ENCODE data around the gene SLC6A12.
"Not testable (repeated sequence)": the region's sequence is repeated elsewhere in the genome, so short reads cannot be mapped to it uniquely, and the experiment has no call there.

The SLC6A12 gene

DNA sequence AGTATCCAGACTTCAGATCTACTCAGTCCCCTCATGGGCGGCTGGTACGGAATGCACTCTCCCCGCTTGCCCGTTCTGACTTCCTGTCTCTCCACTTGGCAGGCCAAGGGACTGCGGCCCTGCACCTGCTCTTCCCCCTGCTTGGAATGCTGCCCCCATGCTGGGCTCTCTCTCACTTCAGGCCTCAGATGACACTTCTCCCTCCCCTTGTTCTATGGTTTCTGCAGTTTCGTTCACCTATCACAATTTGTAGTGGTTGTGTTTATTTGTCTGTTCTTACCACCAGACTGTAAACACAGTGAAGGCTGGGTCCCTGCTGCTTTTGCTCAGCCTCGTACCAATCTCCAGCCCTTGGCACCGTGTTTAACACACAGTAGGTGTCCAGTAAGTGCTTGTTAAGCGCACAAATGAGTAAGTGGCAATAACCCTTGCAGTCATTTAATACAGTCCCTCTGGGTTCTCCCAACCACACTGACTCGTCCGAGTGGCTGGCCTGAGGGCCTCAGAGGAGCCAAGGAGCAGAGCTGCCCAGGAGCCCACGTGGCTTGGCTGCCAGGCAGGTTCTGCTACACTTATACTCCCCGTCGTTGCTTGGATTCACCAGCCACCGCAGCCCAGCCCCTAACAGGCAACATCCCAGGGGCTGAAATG lies 11.8 kb downstream of the SLC6A12 start:
- no peak for DNase-seq (ENCODE audit: extremely low read depth in 1 of 2, low read depth in 1 of 2)

DNA sequence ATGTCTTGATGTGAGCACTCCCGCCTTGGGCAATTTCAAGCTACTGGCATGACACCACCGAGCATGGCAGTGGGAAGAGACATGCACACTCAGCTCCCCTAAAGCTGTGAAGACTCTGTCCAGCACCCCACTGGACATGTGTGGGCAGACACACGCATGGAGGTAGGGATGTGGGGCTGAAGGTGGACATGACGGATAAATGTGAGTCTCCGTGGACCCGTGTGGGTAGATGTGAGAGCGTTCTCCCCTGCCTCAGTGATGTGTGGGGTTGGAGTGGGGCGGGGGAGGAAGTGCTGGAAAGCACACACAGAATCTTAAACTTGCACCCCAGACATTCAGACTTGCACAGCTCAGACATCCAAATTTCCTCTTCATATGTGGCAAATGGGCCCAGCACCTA lies 12.6 kb downstream of the SLC6A12 start:
- DNase-seq (ENCODE audit: extremely low read depth in 1 of 2, low read depth in 1 of 2) = no peak

DNA sequence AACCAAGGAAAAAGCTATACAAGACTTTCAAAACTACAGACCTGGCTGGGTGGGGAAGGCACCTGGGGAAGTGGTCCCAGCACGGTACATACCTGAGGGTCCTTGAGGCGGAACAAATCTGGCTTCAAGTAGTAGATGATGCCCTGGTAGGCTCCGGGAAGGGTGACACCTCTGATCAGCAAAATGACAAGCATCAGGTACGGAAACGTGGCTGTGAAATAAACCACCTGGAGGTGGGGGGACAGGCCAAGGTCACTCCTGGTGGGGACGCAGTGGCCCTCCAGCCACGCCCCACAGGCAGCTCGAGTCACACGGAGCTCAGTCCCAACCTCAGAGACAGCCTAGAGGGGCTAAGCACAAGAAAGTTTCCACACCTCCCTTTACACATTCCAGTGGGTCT lies 15.3 kb downstream of the SLC6A12 start:
- no peak for DNase-seq (ENCODE audit: extremely low read depth in 1 of 2, low read depth in 1 of 2)

DNA sequence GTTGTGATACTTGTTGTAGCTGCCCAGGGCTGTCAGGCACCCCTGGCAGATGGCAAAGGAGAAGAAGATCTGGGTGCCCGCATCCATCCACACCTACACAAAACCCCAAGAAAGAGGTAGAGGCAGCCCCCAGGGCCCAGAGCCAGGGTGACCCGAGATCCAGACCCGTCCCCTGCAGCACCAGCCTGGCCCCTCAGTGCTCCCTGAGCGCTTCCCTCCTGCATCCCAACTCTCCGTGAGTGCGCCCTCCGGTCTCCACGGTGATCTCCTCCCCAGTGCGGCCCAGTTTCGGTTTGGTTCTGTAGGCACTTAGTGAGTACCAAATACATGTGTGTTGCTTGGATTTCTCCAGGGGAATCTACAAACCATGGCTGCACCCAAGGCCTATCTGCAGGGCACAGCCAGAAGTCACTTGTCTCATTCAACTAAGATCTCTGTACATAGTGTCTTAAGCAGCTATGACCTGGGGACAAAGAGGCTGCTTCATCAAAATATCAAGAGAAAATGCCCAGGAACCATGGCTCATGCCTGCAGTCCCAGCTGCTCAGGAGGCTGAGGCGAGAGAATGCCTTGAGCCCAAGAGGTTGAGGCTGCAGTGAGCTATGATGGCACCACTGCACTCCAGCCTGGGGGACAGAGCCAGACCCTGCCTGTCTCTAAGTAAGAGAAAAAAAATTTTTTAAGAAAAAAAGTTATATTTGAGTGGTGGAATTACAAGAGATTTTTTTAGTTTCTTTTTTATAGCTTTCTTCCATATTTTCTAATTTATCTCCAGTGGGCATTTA lies 15.9 kb downstream of the SLC6A12 start:
- DNase-seq (ENCODE audit: extremely low read depth in 1 of 2, low read depth in 1 of 2) = no peak

DNA sequence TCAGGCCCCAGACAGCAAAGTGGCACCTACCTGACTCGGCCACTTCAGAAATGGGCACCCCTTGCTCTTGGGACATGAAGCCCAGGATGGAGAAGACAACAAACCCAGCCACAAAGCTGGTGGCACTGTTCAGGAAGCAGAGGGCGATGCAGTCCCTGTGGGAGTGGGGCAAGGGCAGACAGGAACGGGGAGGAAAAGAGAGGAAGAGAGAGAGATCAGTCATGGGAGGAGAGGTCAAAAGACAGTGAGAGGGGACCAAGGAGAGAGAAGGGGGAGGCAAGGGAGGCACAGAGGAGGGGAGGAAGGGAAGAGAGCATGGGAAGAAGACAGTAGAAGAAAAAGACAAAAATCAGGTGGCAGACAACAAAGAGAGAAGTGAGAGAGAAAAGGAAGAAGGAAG lies 16.6 kb downstream of the SLC6A12 start:
- no peak for DNase-seq (ENCODE audit: extremely low read depth in 1 of 2, low read depth in 1 of 2)

DNA sequence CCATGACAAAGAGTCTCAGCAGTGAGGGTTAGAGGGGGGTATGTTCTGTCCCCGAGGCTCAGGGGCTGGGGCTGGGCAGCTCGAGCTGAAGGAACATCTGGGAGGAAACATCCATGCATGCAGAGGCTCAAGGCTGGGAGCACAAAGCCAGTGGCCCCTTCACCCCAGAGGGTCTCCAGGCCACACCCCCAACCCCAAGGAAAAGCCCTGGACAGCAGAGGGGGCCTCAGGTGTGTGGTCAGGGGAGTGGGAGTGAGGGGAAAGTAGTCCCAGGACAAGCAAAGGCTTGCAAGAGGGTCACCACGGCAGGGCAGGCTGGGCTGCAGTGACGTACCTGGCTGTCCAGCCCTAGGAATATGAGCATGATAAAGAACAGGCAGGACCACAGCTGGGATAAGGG lies 17.5 kb downstream of the SLC6A12 start:
- DNase-seq (ENCODE audit: extremely low read depth in 1 of 2, low read depth in 1 of 2) = no peak

DNA sequence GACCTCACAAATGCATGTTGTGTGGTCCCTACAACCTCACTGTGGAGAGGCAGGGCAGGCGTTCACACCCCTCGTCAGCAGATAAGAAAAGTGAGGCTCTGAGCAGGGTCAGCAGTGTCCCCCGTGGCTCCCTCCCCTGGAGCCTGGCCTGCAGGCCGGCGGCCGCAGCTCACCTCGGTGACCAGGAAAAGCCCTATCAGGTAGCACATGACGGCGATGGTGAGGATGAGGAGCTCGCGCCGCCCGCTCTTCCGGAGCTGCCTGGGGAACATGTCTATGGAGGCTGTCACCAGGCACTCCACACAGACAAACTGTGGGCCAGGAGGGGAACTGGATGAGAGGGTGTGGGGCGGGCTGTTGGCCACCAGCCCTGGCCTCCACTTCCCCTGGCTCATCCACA lies 18.0 kb downstream of the SLC6A12 start:
- DNase-seq (ENCODE audit: extremely low read depth in 1 of 2, low read depth in 1 of 2) = no peak

DNA sequence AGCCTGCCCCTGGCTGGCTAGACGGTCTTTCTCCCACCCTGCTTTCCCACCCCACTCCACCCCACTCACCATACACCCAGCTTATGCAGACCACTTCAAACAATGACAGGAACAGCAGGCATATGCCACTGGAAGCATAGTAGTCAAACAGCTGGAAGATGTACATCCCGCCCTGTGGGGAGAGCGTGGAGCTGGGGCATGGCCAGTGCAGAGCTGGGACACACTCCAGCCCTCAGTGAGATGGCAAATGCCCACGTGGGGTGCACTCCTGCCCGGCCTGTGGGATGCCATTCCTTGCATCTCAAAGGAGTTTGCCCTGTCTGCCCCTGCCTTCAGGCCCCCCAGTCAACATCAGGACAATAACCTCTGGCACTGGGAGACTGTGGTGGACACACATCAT lies 18.8 kb downstream of the SLC6A12 start:
- no peak for DNase-seq (ENCODE audit: extremely low read depth in 1 of 2, low read depth in 1 of 2)

DNA sequence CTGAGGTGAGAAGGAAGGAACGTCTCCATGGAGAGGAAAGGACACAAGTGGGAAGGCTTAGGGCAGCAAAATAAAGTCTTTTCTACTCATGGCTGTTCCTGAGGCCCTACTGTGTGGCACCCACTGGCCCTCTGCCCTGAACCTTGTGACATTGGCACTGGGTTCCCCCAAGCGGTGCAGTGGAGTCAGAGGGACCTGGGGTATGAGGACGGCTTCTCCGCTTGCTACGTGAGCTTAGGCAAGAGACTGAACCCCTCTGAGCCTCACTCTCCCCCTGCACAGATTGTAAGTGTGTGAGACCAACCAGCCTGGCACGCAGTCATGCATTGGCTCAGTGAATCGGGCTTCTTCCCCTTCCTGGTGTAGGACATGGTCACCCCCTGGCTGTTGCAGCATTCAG lies 19.7 kb downstream of the SLC6A12 start:
- no peak for DNase-seq (ENCODE audit: extremely low read depth in 1 of 2, low read depth in 1 of 2)

DNA sequence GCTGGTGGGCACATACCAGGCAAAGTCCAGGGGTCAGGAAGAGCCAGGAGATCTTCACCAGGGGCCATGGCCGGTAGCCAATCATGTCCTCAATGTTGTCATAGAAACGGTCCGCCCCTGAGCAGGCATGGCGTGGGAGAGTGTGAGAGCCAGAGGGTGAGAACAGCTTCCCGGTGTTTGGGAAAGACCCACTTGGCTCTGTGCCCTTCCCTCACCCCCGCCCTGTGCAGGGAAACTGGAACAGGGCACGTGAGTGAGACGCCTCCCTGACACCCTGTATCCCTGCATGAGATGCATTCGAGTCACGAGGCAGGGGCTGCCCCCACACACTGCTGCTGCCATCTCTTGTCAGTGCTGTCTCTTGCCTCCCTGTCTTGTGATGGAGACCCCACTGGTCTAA lies 20.7 kb downstream of the SLC6A12 start:
- DNase-seq (ENCODE audit: extremely low read depth in 1 of 2, low read depth in 1 of 2) = no peak

DNA sequence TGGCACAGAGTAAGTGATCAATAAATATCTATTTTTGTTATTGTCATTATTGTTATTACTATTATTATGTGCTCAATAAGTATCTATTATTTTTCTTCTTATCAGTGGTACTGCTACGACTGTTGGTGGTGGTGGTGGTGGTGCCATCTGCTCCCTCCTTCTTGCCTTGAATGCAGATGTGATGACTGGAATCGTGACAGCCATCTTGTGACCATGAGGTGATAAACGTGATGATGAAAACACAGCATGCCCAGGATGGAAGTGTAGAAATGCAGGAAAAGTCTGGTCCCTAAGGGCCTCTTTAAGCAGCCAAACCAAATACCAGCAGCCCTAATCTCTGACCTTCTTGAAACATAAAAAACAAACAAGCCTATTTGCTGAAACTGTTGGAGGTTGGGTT lies 22.4 kb downstream of the SLC6A12 start:
- DNase-seq (ENCODE audit: extremely low read depth in 1 of 2, low read depth in 1 of 2) = no peak

DNA sequence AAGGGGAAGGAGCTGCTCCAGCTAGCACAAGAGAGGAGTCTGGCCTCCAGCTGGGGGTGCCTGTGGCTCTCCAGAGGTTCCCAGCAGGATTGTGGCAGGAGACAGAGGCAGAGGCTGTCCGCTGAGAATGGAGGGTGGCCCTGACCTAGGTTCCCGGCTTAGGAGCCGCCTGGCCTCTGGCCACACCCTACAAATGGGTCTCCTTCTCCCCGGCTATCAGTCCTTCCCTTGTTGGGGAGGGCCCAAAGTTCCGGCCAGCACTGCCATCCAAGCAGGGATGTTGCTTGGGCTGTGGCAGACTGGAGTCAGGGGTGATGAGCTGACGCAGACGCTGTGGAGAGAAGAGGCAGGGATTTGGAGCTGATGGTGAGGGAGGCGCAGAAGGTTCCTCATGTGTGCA lies 23.1 kb downstream of the SLC6A12 start:
- no peak for DNase-seq (ENCODE audit: extremely low read depth in 1 of 2, low read depth in 1 of 2)

DNA sequence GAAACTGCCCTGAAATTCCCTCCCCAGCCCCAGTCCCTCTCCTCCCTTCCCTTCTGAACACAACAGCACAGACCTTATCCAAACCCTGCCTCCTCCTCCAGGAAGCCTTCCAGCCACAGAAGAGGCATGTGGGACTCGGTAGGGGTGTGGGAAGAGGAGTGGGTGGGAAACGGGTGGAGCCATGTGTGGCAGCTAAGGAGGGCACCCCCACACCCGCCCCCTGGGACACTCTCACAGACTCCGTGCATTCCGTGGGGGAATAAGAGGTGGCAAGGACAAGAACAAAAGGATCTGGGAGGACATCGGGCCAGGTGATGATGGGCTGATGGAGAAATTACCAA lies 24.4 kb downstream of the SLC6A12 start:
- DNase-seq (ENCODE audit: extremely low read depth in 1 of 2, low read depth in 1 of 2) = no peak

DNA sequence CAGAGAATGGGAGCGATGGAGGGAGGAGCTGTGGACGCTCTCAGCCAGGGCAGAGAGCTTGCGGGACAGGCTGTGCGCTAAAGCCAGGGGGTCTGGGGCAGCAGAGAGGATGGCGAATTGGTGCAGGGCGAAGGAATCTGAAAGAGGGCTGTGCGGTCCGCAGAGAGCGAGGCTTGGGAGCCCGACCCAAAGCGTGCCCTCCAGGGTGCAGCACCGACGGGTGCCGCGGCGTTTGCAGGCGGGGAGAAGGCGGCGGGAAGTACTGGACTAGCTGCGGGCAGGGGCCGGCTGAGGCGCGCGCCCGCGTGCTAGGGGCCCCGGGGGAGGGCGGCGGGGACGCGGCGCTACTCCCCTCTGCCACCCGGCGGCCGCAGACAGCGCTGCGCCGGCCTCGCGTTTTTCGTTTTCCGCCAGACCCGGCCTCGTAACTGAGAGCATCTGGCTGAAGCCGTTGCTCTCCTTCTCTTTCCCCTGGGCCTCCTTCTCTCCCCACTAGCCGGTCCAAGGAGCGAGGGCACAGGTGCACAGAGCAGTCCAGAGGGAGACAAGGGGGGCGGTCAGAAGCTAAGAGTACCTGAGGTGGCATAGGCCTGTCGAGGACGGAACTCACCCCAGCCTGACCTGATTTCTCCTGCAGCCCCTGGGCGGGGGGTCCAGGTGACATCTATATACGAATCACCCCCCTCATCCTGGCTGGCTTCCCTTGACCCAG lies 24.9 kb downstream of the SLC6A12 start:
- DNase-seq (ENCODE audit: extremely low read depth in 1 of 2, low read depth in 1 of 2) = peak in 1 of 2 donors; percentile 20

DNA sequence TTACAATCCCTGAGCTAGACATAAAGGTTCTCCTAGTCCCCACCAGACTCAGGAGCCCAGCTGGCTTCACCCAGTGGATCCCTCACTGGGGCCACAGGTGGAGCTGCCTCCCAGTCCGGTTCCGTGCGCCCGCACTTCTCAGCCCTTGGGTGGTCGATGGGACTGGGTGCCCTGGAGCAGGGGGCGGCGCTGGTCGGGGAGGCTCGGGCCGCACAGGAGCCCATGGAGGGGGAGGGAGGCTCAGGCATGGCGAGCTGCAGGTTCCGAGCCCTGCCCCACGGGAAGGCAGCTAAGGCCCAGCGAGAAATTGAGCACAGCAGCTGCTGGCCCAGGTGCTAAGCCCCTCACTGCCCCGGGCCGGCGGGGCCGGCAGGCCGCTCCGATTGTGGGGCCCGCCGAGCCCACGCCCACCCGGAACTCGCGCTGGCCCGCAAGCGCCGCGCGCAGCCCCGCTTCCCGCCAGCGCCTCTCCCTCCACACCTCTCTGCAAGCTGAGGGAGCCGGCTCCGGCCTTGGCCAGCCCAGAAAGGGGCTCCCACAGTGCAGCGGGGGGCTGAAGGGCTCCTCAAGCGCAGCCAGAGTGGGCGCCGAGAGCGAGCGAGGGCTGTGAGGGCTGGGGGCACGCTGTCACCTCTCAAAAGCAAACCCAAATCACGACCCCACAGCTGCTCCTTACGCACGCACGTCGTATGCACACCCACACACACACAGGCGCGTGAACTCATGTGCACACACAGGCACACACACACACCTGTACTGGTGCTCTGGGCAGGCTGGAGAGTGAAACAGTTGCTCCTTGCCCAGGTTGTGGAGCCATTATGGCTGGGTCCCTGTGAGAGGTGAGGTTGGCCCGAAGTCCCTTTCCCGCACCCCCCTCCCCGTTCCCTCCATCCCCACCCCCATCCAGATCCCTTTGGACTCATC lies 25.7 kb downstream of the SLC6A12 start:
- not testable (repeated sequence) for DNase-seq (ENCODE audit: extremely low read depth in 1 of 2, low read depth in 1 of 2)

DNA sequence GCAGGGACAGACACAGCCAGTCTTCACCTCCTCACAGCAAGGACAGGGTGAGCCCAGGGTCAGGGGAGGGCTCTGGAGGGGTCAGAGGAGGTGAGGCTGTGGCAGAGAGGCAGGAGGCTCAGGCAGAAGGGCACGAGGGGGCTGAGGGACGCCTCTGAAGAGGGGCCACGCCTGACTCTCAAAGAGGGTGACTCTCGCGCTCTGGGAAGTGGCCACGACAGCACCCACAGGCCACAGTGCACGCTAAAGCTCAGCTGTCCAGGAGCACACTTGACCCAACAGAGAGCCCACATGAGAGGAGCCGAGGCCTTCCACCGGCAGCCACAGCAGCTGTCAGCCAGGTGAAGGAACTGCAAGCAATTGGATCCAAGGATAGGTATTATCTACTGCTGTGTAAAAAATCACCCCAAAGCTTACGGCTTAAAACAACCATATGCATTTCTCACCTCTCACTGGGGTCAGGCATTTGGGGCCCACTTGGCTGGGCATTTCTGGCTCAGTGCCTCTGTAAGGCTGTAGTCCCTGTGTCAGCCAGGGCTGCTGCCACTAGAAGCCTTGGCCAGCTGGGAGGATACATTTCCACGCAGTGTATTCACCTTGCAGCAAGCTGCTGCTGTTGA lies 27.8 kb downstream of the SLC6A12 start:
- DNase-seq (ENCODE audit: extremely low read depth in 1 of 2, low read depth in 1 of 2) = no peak

DNA sequence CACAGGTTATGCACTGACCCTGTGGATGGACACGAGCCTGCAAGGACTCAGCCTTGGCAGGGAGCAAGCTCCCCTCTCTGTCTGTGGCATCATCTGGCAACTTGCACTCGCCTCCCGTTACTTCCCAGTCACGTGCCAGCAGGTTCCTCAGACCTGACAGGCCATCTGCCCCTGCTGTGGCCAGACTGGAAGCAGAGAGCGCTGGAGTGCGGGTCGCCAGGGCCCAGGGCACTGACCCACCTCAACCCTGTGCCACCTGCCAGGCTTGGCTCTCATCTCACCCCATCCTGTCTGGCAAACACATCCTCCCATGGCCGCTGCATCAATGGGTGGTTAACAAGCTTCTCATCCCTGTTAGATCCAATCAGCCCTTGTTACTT lies 28.4 kb downstream of the SLC6A12 start:
- no peak for DNase-seq (ENCODE audit: extremely low read depth in 1 of 2, low read depth in 1 of 2)

DNA sequence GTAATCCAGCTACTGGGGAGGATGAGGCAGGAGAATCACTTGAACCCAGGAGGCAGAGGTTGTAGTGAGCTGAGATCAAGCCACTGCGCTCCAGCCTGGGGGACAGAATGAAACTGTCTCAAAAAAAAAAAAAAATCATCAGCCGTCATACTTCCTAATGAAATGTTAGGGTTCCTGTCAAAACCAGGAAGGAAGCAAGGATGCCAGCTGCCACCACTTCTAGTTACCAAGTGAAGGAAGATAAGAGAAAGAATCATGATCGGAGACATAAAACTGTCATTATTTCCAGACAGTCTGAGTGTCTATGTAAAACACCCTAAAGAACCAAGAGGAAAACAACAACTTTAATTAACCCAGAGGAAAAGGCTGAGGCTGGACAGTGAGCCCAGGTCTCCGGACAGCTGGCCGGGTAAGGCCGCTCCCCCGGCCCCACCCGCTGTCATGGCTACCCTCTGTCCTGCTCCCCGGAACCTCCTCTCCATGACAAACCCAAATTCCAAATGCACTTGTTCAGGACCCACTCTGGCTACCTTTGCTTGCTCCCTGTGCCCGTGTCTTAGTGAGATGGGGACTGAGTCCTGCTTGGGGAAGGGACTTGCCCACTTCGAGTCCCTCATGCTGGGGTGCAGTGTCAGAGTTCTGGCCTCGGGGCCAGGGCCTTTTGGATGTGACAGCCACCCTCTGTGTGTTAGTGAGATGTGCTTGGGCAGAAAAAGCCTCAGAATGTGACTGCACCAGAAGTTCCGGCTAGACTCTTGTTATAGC lies 29.0 kb downstream of the SLC6A12 start:
- DNase-seq (ENCODE audit: extremely low read depth in 1 of 2, low read depth in 1 of 2) = no peak

DNA sequence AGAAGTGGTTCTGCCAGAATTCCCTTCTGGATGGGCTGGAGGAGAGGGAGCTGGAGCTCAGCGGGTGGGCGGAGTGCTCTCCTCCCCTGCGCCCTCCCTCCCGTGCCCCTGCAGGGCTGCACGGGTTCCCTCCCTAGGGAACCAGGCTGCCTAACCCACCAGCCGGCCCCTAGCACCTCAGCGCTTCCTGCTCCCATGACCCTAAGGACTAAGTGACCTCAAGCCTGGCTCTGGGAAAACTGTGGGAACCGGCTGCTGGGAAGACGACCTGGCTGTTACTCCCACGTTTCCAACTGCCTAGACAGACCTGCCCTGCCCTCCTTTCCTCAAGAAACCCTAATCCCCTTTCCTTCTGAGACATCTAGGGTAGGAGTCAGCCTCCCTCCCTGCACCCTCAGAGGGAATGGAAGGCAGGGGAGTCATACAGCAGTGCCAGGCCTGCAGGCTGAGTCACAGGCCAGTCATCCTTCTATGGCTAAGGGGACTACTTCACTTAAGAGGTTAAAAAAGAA lies 31.5 kb downstream of the SLC6A12 start:
- no peak for DNase-seq (ENCODE audit: extremely low read depth in 1 of 2, low read depth in 1 of 2)

DNA sequence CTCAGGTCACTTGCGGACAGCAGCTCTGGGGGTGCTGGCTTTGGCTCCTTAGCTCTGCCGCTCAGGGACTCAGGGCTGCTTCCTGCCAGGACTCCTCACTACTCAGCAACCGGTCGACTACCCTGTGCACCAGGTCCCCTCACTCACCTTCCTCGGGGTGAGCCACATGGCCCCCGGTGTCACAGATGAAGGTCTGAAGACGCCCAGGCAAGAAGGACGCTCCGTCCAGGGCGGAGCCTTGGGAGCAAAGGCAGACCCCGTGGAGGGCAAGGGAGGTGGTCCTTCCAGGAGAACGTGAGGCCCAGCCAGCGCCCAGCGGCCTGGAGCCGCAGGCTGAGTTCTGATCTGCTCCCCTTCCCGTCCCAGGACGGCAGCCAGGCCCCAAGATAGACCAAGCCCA lies 32.0 kb downstream of the SLC6A12 start:
- DNase-seq (ENCODE audit: extremely low read depth in 1 of 2, low read depth in 1 of 2) = no peak
